OCI-LY7 (cell line): ENCODE results near the gene TNFAIP1. TPM values are rescaled to one million over a fixed set of nuclear protein-coding genes. Genes with fewer than 3 reads are reported as not detected.

Experiments used
- BruUV-seq: library from RNA; stranded (reverse); fragments of 400-500 nt; replicated peaks from 2 replicates; lab custom pipeline; 2021; lab: Mats Ljungman, UMichigan
- CTCF ChIA-PET: fragments of 300-600 bp; sonication (Branson Sonifier 250); formaldehyde crosslinking; loops from one replicate; lab custom pipeline; 2022; ENCODE audit warnings: antibody characterized with exemption; ENCODE audit not compliant: unreplicated experiment; lab: Charles Lee
- POLR2A ChIA-PET: fragments of 300-600 bp; sonication (Branson Sonifier 250); formaldehyde crosslinking; loops from one replicate; lab custom pipeline; 2022; ENCODE audit warnings: antibody characterized with exemption; lab: Charles Lee
- DNase-seq: peaks from one replicate; pipeline ENCODE4 v3.0.0-alpha.2; 2015; ENCODE audit warnings: low spot score
- H2AFZ ChIP-seq: fragments of 200-600 bp; sonication (generic), shearing (Covaris generic); 2 replicates; pipeline ENCODE4 v1.6.1; 2014; ENCODE audit warnings: mild to moderate bottlenecking, antibody characterized with exemption, low read length, moderate library complexity
- H3K27ac ChIP-seq: fragments of 200-600 bp; sonication (generic); 2 replicates; pipeline ENCODE4 v1.5.1; 2014; ENCODE audit warnings: mixed run types, low read depth, mild to moderate bottlenecking, moderate library complexity, low read length, inconsistent platforms; ENCODE audit not compliant: poor library complexity, severe bottlenecking
- H3K36me3 ChIP-seq: fragments of 200-600 bp; sonication (generic); 2 replicates; pipeline ENCODE4 v1.6.1; 2014; ENCODE audit warnings: mild to moderate bottlenecking, antibody characterized with exemption, low read length, moderate library complexity, mixed read lengths; ENCODE audit not compliant: insufficient read depth
- H3K4me1 ChIP-seq: fragments of 200-600 bp; sonication (generic); 2 replicates; pipeline ENCODE4 v1.5.1; 2014; ENCODE audit warnings: mild to moderate bottlenecking, low read length; ENCODE audit not compliant: insufficient read depth, poor library complexity, severe bottlenecking
- H3K4me2 ChIP-seq: fragments of 200-600 bp; sonication (generic); 2 replicates; pipeline ENCODE4 v1.6.1; 2014; ENCODE audit warnings: mild to moderate bottlenecking, low read length
- H3K4me3 ChIP-seq: fragments of 200-600 bp; sonication (generic); 2 replicates; pipeline ENCODE4 v1.5.1; 2014; ENCODE audit warnings: mild to moderate bottlenecking, low read depth, low read length; ENCODE audit not compliant: poor library complexity, severe bottlenecking
- H3K79me2 ChIP-seq: fragments of 200-600 bp; sonication (generic); 2 replicates; pipeline ENCODE4 v1.6.1; 2016; ENCODE audit warnings: low read depth, mild to moderate bottlenecking, low read length, moderate library complexity, mixed read lengths; ENCODE audit not compliant: insufficient read depth
- H3K9me2 ChIP-seq: fragments of 200-600 bp; sonication (generic); 2 replicates; pipeline ENCODE4 v1.6.1; 2016; ENCODE audit warnings: mild to moderate bottlenecking, low read length, mixed read lengths; ENCODE audit not compliant: insufficient read depth
- H3K9me3 ChIP-seq: fragments of 200-600 bp; sonication (generic); 2 replicates; pipeline ENCODE4 v1.6.1; 2014; ENCODE audit warnings: mild to moderate bottlenecking, mixed run types, low read length, mixed read lengths
- H4K20me1 ChIP-seq: fragments of 200-600 bp; sonication (generic); 2 replicates; pipeline ENCODE4 v1.6.1; 2014; ENCODE audit warnings: mild to moderate bottlenecking, antibody characterized with exemption, low read length, moderate library complexity, mixed read lengths; ENCODE audit not compliant: insufficient read depth
- CTCF ChIP-seq: fragments of 200-600 bp; sonication (generic); conservative IDR thresholded peaks from 2 replicates; pipeline ENCODE4 v1.5.1; 2014; ENCODE audit warnings: mild to moderate bottlenecking, antibody characterized with exemption, low read length, moderate library complexity, mixed read lengths
- EZH2phosphoT487 ChIP-seq: fragments of 200-600 bp; sonication (generic); IDR thresholded peaks from 2 replicates; pipeline ENCODE4 v1.6.1; 2018; ENCODE audit warnings: low read depth, borderline replicate concordance, mild to moderate bottlenecking, mixed run types, antibody characterized with exemption, low read length, moderate library complexity, mixed read lengths
- intact Hi-C: fragments of 100-400 bp; cut with micrococcal nuclease; formaldehyde crosslinking; loops from one replicate; pipeline ENCODE4 v1.10.0; 2022; ENCODE audit not compliant: unreplicated experiment
- total RNA-seq, 2 experiments: library from RNA; depleted of rRNA in 1 of 2; stranded (reverse); fragments of >200 nt in 1 of 2; shearing (Covaris generic) in 1 of 2; gene quantifications; 2 replicates each; pipeline ENCODE4 v1.2.3, GENCODE V29; 2014 to 2022

TNFAIP1 gene
- total RNA-seq, 2 experiments from 2014 or later, result 14.7 to 15.5 TPM

GRCh38 chr17:28293994-28294393 is 41.6 kb upstream of the TNFAIP1 start:
- Histone ChIP-seq H3K79me2 (no peaks in the 10 kb centered on the region), H3K36me3 (no peaks in the 10 kb centered on the region), H3K4me3 (no peak overlapping the region), H3K4me2 (no peak overlapping the region), H3K27ac (no peak overlapping the region), H4K20me1 (no peaks in the 10 kb centered on the region), H3K4me1 (no peaks in the 10 kb centered on the region), H3K9me2 (no peaks in the 10 kb centered on the region), H2AFZ (no peak overlapping the region), H3K9me3 (no peaks in the 10 kb centered on the region)
- TF ChIP-seq CTCF (no peak), EZH2phosphoT487 (no peak)
- intact Hi-C loops, result no loop called here
- ChIA-PET CTCF (no interaction called here), POLR2A (interaction anchor here (1.0 to 1.2 kb wide), 2 partner anchors 10 to 15 kb away, joined by 3 read pairs; no protein-coding TSS in a partner anchor)
- no TSS peak for BruUV-seq
- no peak for DNase-seq

GRCh38 chr17:28295677-28296578 is 39.6 kb upstream of the TNFAIP1 start:
- no peak overlapping the region for H3K27ac ChIP-seq
- BruUV-seq, result no TSS peak
- no peak overlapping the region for H2AFZ ChIP-seq
- H3K9me3 ChIP-seq, result no peaks in the 10 kb centered on the region
- H3K4me2 ChIP-seq, result no peak overlapping the region
- no peak for DNase-seq
- TF ChIP-seq CTCF (no peak), EZH2phosphoT487 (no peak)
- H3K4me1 ChIP-seq, result no peaks in the 10 kb centered on the region
- POLR2A ChIA-PET, result interaction anchor here (1.0 kb wide), 1 partner anchor 34 kb away, joined by 3 read pairs; no protein-coding TSS in a partner anchor
- no peaks in the 10 kb centered on the region for H3K9me2 ChIP-seq
- intact Hi-C loops, result no loop called here
- no peaks in the 10 kb centered on the region for H3K36me3 ChIP-seq
- H4K20me1 ChIP-seq, result no peaks in the 10 kb centered on the region
- no peaks in the 10 kb centered on the region for H3K79me2 ChIP-seq
- CTCF ChIA-PET, result no interaction called here
- no peak overlapping the region for H3K4me3 ChIP-seq

- Histone ChIP-seq H3K9me2 (no peaks in the 10 kb centered on the region), H3K4me3 (no peak overlapping the region), H3K4me2 (no peak overlapping the region), H3K36me3 (no peaks in the 10 kb centered on the region), H2AFZ (no peak overlapping the region), H3K27ac (no peak overlapping the region), H3K79me2 (no peaks in the 10 kb centered on the region), H4K20me1 (no peaks in the 10 kb centered on the region), H3K9me3 (no peaks in the 10 kb centered on the region), H3K4me1 (no peaks in the 10 kb centered on the region)
- POLR2A ChIA-PET, result interaction anchor here (0.7 kb wide), 1 partner anchor 38 kb away, joined by 3 read pairs; no protein-coding TSS in a partner anchor
- CTCF ChIA-PET, result no interaction called here
- TF ChIP-seq CTCF, result no peak
- no peak for TF ChIP-seq EZH2phosphoT487
- intact Hi-C loops, result no loop called here
- BruUV-seq, result no TSS peak
- no peak for DNase-seq
These were observed 37.1 kb upstream of the TNFAIP1 start for GRCh38 chr17:28298449-28298848.
